Measurements from ENCODE around the gene FOXC1.

FOXC1 gene

DNA sequence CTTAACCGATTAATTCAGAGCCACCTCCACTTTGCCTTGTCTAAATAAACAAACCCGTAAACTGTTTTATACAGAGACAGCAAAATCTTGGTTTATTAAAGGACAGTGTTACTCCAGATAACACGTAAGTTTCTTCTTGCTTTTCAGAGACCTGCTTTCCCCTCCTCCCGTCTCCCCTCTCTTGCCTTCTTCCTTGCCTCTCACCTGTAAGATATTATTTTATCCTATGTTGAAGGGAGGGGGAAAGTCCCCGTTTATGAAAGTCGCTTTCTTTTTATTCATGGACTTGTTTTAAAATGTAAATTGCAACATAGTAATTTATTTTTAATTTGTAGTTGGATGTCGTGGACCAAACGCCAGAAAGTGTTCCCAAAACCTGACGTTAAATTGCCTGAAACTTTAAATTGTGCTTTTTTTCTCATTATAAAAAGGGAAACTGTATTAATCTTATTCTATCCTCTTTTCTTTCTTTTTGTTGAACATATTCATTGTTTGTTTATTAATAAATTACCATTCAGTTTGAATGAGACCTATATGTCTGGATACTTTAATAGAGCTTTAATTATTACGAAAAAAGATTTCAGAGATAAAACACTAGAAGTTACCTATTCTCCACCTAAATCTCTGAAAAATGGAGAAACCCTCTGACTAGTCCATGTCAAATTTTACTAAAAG lies 2.7 kb downstream of the FOXC1 start:
- DNase-seq (ENCODE audit: low read depth in 2 of 2): no peak

DNA sequence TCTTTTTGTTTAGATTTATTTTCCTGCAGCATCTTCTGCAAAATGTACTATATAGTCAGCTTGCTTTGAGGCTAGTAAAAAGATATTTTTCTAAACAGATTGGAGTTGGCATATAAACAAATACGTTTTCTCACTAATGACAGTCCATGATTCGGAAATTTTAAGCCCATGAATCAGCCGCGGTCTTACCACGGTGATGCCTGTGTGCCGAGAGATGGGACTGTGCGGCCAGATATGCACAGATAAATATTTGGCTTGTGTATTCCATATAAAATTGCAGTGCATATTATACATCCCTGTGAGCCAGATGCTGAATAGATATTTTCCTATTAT lies 3.2 kb downstream of the FOXC1 start:
- DNase-seq (ENCODE audit: low read depth in 2 of 2): no peak

DNA sequence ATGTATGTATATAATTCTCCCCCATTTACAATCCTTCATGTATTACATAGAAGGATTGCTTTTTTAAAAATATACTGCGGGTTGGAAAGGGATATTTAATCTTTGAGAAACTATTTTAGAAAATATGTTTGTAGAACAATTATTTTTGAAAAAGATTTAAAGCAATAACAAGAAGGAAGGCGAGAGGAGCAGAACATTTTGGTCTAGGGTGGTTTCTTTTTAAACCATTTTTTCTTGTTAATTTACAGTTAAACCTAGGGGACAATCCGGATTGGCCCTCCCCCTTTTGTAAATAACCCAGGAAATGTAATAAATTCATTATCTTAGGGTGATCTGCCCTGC lies 3.6 kb downstream of the FOXC1 start:
- no peak for DNase-seq (ENCODE audit: low read depth in 2 of 2)

DNA sequence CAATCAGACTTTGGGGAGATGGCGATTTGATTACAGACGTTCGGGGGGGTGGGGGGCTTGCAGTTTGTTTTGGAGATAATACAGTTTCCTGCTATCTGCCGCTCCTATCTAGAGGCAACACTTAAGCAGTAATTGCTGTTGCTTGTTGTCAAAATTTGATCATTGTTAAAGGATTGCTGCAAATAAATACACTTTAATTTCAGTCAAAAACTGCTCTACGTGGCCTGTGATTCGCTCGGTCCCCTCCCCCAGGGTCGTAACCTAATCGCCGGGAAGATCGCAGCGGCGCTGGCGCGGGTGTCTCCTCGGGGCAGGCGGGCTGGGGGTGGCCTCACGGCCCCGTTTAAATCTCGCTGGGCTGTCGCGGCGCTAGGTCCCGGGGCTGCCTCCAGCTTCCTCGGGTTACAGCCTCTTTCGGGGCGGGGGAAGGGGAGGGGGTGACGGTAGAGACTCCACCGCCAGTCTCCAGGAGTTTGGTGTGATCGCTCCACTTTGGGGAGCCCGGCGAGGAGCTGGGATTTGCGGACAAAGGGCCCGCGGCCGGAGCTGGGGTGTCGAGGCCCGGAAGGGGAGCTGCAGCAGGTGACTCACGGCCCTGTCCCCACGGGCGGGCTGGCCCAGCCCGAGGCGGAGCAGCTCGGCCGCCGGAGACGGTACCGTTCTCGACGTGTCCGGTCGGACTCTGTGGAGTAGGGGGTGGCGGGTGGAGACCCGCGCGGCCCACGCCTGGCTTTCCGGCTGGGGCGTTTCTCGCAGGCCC lies 4.2 kb downstream of the FOXC1 start:
- DNase-seq (ENCODE audit: low read depth in 2 of 2): no peak

DNA sequence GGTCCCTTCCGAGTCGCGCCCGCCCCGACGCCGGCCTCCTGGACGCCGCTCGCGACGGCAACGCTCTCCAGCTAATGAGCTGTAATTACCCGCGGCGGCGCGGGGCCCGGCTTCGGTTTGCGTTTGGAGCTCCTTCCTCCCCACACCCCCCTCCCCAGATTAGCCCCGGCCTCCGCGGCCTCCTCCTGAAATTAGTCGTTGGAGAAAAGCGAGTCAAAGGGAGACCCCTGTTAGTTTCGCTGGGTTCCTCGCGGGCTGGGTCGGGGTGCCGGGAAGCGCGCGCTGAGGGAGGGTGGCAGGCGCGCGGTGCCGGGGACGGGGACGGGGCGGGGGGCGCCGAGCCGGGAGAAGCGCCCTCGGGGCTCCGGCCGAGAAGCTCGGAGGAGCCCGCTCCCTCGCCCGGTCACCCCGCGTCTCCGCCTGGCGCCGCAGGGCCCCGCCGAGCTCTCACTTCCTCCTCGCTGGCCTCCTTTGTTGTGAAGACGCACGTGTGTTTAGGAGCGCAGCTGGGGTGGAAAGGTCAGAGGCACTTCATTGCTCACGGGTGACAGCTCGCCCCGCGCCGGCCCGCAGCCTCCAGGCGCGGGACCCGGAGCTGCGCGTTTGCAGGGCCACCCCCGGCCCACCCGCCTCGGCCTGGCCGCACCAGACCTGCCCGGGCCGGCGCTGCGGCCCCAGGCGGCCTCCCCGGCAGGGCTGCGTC lies 4.9 kb downstream of the FOXC1 start:
- DNase-seq (ENCODE audit: low read depth in 2 of 2): no peak

DNA sequence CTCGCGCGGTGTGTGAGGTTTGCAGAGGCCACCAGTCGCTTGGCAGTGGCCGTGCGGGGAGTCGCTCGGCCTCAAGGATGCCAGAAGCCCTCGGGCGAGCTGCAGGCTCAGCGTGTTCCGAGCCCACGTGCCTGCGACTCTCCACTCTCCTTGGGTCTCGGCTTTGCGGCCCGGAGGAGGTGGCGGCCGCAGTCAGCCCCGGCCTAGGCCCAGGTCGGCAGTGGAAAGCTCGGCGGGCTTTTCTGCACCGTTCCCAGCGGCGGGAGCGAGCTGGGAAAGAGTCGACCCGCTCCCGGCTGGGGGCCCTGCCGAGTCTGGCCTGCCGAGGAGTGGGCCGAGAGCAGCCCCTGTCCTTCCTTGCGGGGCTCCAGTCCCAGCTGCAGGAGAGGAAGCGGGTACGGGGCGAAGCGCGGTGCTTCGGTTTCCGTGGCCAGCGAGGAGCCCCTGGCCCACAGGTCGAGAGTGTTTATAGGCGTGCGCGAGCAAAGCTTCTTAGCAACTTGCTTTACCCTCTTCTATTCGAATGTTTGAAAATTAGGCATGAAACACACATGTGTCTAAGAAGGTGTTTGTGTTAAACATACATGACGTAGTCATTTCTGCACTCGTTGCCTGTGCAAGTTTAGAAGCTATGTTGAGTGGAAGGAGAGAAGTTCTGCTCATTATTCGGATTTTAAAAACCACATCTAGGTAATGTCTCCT lies 5.6 kb downstream of the FOXC1 start:
- no peak for DNase-seq (ENCODE audit: low read depth in 2 of 2)

DNA sequence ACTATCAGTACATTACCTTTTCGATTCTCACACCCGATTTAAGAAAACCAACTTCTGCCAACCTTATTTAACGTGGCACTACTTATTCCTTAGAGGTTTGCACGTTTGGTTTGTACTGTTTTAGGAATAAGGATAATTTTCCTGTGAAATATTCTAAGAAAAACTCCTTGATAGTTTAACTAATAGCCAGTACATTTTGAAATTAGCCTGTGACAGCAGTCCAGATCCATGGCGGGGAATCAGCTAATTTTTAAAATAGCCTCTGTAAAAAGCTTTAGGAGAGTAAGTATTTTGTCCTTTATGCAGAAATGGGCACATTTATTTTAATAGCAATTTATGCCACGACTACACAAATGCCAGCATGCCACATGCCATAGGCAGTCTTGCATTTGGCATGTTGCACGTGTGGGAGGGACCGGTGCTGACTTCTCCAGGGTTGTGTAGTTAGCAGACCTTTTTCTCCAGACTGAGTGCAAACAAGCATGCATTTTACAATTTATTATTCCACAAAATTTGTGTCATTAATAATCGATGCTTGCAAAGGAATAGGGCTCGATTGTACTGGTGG lies 6.2 kb downstream of the FOXC1 start:
- DNase-seq (ENCODE audit: low read depth in 2 of 2): no peak

DNA sequence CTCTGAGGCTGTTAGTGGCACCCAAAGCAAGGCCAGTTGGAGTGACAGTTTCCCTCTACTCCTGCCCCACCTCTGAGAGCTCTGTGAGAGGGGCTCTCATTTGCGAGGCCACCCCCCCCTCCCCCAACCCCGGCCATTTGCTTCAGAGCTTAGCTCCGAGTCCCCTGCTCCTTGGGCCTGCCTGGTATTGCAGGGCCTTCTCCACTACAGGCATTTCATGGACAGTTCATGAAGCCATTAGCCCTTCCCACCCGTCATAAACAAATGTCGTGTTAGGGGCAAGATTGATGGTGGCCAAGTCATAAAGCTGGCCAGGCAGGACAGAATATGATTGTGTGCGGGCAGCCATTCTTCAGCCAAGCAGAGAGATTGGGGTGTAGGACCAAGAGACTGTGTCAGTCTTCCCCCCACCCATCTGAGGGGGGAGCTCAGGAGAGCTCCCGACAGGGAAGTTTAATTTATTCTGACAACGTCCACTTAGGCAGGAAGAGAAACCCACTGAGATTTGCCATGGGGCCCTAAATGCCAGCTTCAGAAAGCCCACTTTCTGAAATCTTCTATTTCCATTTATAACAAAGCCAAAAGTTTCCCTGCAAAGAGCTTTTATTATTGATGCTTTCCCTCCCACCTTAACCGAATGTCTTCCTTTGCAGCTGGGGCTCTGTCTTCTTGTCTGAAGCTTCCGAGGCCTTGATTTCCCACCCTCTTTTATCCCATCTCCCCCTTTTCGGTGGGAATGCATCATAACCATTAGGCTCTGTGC lies 7.2 kb downstream of the FOXC1 start:
- no peak for DNase-seq (ENCODE audit: low read depth in 2 of 2)

DNA sequence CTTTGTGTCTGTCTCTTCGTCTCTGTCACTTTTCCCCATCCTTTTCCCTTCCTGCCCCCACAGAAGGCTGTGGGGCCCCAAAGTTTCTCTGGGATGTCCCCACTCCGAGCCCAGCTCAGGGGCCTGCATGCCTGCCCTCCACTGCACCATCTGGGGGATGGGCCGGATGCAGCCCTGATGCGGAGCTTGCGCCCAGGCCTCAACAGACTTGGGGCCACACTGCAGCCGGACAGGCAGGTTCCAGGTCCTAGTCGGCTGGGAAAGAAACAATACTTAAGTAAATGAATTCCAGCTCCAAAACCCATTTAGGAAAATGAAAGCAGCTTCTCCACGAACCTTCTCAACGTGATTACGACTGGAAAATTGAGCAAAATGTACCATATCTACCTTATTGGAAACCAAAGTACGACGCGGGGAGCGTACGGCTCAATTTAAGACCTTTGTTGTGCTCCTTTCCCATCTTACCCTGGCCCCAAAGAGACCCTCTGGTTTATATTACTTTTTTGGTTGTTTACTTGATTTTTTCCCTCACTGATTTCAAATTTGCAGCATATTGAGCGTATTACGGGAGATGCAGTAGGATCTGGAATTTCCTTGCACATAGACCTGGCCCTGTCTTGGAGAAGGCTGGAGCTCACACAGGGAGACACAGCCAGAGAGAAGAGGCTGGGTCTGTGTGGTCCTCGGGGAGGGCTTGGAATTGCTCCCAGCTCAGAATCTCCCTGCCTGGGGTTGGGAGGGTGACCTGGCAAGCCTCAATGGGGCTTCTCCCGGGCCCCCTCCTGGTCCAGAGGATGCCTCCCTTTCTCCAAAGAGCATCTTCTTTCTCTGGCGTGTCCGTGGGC lies 8.0 kb downstream of the FOXC1 start:
- DNase-seq (ENCODE audit: low read depth in 2 of 2): no peak

DNA sequence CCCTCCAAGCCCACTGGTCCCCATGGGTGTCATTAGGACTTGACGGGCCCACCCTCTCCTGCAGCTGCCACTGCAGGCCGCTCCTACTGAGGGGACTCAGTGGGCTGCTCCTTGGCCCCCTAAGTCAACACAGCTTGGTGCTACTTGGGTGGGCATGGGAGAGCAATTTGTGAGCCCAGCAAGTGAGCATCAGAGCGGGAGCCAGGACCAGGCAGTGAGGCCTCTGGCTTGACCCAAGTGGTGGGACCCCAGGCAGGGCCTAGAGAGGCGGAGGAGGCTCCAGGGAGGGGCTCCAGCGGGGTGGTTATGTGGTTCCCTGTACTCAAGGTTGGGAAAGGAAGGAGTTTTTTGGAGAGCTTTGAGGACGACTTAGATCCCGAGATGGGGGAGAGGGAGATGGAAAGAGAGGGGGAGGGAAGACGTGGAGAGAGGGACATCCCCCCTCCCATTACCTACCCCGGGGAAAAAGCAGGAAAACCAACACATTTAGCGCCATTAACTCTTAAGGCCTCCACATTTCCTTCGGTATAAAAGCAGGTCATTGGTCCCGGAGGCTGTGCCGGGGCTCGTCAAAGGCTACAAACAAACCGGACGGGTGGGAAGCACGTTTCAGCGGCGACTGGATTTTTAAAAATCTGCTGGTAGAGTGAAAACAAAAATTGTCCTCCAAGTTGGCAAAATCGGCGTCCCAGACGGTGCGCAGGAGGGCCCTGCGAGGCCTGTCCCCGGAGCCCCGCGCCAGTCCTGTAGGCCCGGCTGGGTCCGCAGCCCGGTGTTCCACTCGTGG lies 8.8 kb downstream of the FOXC1 start:
- DNase-seq (ENCODE audit: low read depth in 2 of 2): no peak

DNA sequence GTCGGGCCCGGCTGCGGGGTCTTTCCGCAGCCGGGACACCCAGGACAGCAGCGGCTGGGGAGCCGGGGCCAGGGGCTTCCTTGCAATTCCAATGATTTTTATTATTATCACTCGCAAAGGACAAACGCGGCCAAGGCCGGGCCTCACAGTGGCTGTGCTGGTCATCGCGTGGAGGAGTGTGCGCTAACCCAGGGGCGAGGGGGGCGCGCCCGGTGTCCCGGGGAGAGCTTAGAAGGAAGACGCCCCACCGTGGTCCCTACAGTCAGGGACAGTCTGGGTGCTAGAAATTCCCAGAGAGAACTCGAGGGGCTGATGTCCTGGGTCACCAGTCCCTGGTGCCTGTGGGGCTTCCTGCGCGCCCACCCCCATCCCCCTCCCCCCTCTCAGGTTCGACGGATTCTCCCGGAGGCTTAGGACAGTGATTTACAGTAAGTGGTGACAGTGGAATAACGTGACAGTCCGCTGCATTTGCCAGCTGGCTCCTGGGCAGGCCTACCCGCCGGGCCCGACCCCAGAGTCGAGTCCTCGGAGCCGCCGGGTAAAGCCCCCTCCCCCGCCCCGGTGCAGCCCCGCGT lies 9.5 kb downstream of the FOXC1 start:
- DNase-seq (ENCODE audit: low read depth in 2 of 2): no peak

DNA sequence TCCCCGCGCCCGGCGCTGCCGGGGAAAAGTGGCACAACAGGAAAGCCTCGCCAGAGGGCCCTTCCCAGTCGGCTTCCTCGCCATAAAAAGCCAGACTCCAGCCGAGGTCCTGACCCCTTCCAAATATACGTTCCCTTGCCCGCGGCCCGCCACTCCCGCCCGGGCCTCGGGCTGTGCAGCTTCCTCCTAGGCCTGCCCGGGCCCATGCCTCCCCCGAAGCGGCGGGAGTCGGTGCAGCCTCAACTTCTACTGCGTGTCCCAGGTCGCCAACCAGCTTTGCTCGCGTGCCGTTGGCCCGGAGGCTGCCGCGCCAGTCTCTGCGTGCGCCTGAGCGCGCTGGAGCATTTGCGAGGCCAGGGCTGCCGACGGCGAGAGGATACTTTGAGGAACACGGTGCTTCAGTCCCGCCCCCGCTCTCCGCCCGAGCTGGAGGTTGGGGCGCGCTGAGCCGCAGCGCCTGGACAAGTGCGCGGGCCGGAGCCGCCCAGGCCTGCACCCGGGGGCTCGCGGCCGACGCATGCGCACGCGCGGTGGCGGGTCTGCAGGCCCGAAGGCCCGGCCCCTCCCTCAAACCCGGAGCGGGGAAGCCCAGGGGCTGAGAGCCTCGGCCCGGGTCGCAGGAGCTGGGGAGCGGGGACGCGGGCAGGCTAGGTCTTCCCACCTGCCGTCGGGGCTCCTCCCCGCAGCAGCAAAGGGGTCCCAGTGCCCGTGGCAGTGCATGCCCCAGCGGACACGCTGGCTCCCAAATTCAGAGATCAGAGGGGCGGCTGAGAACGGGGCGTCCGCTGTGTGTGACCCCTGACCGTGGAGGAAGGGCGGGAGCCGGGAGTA lies 10.2 kb downstream of the FOXC1 start:
- DNase-seq (ENCODE audit: low read depth in 2 of 2): no peak

DNA sequence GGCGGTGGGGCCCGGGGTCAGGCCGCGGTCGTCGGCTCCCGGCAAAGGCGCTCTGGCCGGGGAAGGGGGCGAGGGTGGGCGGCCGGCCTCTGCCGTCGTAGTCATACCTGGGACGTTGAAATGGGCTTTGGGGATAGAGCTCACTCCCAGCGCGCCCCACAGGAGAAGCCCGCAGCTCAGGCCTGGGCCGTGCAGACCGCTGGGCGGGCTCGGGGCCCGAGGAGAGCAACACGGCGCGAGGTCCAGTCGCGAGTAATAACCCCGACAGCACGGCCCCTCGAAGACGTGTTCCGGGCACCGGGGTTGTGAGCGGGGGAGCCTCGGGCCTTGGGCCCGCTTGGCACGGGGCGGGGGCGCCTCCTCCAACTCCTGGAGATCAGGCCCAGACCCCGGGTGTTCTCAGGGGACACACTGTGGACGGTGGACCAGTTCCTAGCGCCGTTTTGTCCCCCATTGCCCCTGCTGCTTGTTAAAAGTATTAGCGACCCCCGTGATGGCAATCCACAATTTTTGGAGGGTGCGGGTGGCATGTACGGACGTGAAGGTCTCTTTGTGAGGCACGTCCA lies 10.9 kb downstream of the FOXC1 start:
- DNase-seq (ENCODE audit: low read depth in 2 of 2): no peak

DNA sequence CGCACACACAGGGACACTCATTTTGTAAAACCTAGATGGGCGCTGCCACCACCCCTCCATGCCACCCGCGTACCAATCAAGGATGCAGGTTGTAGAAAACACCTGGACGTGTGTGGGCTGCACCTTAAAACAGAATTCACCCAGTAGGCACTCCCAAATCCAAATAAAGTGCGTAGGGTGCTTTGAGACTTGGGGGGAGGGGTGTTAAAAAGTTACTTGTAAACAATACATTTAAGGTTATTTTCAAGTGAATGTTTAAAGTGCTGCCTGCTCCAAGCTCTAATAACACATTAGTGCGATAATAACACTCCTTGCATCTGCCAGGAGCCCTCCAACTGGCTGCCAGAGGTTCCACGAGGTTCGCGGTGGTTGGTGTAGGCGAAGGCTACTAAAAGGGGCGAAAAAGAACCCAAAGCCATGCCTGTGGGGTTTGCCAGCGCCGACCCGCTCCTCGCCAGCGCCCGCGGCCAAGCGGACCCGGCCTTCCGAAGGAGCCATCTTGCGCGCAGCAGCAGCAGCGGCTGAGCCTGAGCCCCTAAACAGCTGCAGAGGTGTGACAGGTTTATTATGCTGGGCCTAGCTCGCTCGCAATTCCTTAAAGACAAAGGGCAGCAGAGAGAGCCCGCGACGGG lies 11.5 kb downstream of the FOXC1 start:
- DNase-seq (ENCODE audit: low read depth in 2 of 2): no peak

DNA sequence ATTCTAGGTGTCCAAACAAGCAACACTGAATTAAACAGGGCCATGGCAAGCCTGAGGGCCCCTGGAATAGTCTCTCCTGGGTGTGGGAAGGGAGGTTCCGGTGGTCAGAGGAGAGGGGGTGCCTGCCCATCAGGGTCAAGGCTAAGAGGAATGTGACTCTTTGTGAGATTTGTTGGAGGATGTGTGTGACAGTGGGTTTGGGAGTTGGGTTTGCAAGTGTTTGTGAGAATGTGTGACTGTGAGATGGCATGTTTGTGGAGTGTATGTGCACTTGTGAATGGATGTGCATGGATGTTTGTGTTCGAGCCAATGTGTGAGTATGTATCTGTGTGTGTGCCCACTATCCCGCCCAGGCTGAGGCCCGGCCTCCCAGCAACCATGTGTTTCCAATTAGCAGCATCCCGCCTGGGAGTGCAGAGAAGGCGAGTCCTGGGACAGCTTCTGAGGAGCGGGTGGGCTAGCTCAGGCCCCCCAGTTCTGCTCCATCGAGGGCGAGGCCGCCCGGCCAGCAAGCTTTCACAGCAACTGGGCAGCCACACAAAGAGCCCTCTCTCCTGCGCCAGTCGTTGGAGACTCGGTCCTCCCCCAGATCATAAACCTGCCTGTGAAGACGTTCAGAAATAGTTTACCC lies 12.6 kb downstream of the FOXC1 start:
- no peak for DNase-seq (ENCODE audit: low read depth in 2 of 2)

DNA sequence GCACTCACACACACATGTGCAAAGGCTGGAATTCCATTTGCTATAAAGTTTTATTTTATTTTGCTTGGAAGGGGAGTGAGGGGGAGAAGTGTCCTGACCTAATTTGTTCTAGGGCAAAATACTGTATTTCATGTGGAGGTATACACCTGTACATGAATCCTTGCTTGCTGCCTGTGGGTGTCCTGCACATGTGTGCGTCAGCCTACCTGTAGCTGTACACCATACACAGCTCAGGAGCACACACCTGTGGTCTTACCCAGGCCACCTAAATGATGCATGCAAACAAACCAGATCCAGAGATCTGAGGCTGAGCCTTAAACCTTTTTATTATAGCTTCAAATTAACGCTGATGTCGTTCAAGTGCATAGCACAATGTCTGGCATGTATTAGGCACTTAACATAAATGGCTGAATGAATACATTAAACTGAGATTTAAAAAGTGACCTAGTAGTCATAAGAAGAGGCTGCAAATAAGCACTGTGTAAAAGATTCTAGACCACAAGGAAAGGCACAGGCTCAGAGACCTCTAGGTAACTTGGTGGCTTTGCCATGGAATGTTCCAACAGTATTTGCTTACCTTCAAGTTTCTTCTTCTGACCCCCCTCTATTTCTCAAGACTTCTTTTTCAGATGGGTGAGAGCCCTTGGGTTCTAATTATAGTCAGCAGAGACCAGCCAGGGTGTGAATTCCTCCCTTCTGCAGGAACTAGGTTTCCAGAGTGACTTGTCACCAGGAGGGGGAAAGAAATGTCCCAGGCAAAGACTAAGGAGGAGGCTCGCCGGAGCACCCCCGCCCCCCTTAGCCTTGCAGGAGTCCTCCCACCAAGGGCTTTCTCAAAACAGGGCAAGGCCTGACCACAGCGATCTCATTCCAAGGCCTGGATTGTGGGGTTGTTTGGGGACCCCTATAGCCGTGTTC lies 13.4 kb downstream of the FOXC1 start:
- no peak for DNase-seq (ENCODE audit: low read depth in 2 of 2)
